ENCODE data around the gene TRIM62.

The TRIM62 gene

DNA sequence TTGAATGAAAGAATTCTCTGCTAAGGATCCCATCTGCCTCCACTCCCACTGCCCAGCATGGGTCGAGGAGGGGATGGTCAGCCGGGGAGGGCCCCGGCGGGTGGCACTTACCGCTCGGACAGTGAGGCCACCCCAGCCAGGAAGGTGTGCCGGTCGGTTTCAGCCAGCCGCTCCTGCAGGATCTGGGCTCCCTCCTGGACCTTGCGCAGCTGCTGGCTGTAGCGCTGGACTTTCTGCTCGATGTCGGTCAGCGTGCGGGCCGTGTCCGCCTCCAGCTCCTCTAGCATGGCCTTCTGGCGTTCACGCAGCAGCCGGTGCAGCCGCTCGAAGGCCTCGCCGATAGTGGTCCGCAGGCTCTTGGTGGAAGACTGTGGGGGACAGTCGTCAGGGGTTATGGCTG lies 22.3 kb downstream of the TRIM62 start:
- no peak overlapping the region for H3K4me3 ChIP-seq
- no peak for DNase-seq (ENCODE audit: low spot score)
- no peak for TF ChIP-seq CTCF (IDR thresholded peaks at IDR 0.05)
- no peak overlapping the region for H3K27ac ChIP-seq

- Histone ChIP-seq H3K27ac (no peak overlapping the region), H3K4me3 (no peak overlapping the region)
- DNase-seq (ENCODE audit: low spot score): no peak
- no peak for TF ChIP-seq CTCF (IDR thresholded peaks at IDR 0.05)
Observed at GRCh38 chr1:33158366-33158765, 23.5 kb downstream of the TRIM62 start.

- no peak for DNase-seq (ENCODE audit: low spot score)
- Histone ChIP-seq H3K4me3 (no peak overlapping the region), H3K27ac (no peak overlapping the region)
- TF ChIP-seq CTCF (IDR thresholded peaks at IDR 0.05): no peak
Observed at GRCh38 chr1:33157131-33157530, 24.7 kb downstream of the TRIM62 start.

- no peak for DNase-seq (ENCODE audit: low spot score)
- Histone ChIP-seq H3K4me3 (no peak overlapping the region), H3K27ac (no peak overlapping the region)
- no peak for TF ChIP-seq CTCF (IDR thresholded peaks at IDR 0.05)
Observed at GRCh38 chr1:33155877-33156538, 25.8 kb downstream of the TRIM62 start.

DNA sequence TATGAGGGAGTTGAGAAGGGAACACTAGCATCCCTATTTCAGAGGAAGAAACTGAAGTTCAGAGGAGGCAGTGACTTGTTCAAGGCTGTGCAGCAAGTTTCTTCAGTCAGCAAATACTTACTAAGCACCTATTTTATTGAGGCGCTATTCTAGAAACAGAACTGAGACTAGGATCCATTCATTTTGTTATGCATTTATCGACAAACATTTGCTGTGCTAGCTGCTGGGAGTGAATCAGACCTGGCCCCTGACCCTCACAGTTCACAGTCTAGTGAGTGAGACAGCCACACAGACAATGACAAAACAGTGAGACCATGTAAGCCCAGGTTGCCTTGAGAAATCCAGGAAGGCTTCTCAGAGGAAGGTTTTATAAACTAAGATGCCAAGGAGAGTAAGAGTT lies 28.2 kb downstream of the TRIM62 start:
- no peak for DNase-seq (ENCODE audit: low spot score)
- H3K4me3 ChIP-seq: no peak overlapping the region
- no peak for TF ChIP-seq CTCF (IDR thresholded peaks at IDR 0.05)
- peak overlapping the region; percentile 70 to 81 for H3K27ac ChIP-seq

DNA sequence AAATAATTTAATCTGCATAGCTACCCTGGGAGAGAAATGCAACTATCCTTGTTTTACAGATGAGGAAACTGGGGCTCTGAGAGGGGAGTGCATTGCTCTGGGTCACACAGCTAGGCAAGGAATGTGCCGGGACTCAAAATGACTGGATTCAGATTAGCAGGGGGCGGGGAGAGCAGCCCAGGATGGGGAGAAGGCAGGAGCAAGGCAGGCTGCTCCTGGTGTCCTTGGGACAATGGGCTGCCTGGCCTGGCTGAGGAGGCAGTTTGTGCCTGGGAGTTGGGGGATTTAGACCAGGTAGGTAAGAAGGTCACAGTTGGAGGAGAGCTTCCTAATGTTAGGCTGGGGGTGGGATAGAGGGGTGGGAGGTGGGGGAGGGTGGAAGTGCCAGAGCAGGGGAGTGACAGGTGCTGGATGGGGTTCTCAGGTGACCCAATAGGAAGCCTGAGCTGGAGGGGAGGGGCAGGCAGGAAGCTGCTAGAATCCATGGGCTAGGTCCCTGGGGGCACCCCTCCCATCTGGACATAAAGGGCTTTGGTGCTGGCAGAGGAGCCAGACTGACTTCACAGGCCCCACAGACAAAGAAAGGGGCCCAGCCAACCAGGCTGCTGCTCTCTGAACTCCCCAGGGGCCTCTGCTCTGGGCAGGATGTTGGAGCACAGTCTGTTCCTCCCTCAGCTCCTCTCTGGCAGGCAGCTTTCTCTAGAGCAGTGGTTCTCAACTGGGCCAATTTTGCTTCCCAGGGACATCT lies 29.0 kb downstream of the TRIM62 start:
- peak; percentile 88 for DNase-seq (ENCODE audit: low spot score)
- peak overlapping the region; percentile 70 to 81 for H3K27ac ChIP-seq
- H3K4me3 ChIP-seq: no peak overlapping the region
- no peak for TF ChIP-seq CTCF (IDR thresholded peaks at IDR 0.05)

GRCh38 chr1:33151116-33151515 lies 30.7 kb downstream of the TRIM62 start:
- no peak overlapping the region for H3K4me3 ChIP-seq
- TF ChIP-seq CTCF (IDR thresholded peaks at IDR 0.05): no peak
- no peak for DNase-seq (ENCODE audit: low spot score)
- H3K27ac ChIP-seq: no peak overlapping the region

All from coronary artery (tissue), 2 donors.